ENCODE measurements around the gene C17orf107. TPM values are rescaled to one million over a fixed set of nuclear protein-coding genes. Genes with fewer than 3 reads are reported as not detected.
"Not testable (repeated sequence)": the region's sequence is repeated elsewhere in the genome, so short reads cannot be mapped to it uniquely, and the experiment has no call there.

Gene C17orf107
- total RNA-seq, 1 experiment from 2014 or later, result 0.36 TPM

- H3K27me3 ChIP-seq (ENCODE audit: low read length); H3F3A ChIP-seq (ENCODE audit: low read length, unreplicated experiment); ATAC-seq; H3K27ac ChIP-seq (ENCODE audit: low read length); H3K36me3 ChIP-seq (ENCODE audit: low read depth, low read length); H4K20me1 ChIP-seq (ENCODE audit: low read length); H3K9ac ChIP-seq (ENCODE audit: low read length); CTCF ChIA-PET; BruUV-seq (replicated peaks); H2AFZ ChIP-seq (ENCODE audit: low read length); H3K4me2 ChIP-seq (ENCODE audit: low read length); H3K9me3 ChIP-seq (ENCODE audit: low read length); intact Hi-C loops (cut with micrococcal nuclease); H3K4me1 ChIP-seq (ENCODE audit: insufficient read depth, low read length); H3K9me2 ChIP-seq (replicated peaks; ENCODE audit: low read length); H3K4me3 ChIP-seq (ENCODE audit: low read length); DNase-seq; H3K79me2 ChIP-seq (ENCODE audit: low read length): not testable (repeated sequence)
- POLR2A ChIA-PET (ENCODE audit: unreplicated experiment), result interaction anchor here (0.6 kb wide), 2 partner anchors 13 to 925 kb away, joined by 3 read pairs; partner anchors contain the start of genes RNF167 and SLC25A11
Observed at GRCh38 chr17:4926577-4927335, 27.4 kb downstream of the C17orf107 start.

- ChIA-PET CTCF (no interaction called here), POLR2A (ENCODE audit: unreplicated experiment) (no interaction called here)
- Histone ChIP-seq H3K27me3 (ENCODE audit: low read length) (no peaks in the 10 kb centered on the region), H3K36me3 (ENCODE audit: low read depth, low read length) (no peaks in the 10 kb centered on the region), H3K27ac (ENCODE audit: low read length) (no peak overlapping the region), H3K9ac (ENCODE audit: low read length) (no peak overlapping the region), H3K79me2 (ENCODE audit: low read length) (no peaks in the 10 kb centered on the region), H2AFZ (ENCODE audit: low read length) (no peak overlapping the region), H3F3A (ENCODE audit: low read length, unreplicated experiment) (no peaks in the 10 kb centered on the region), H3K9me3 (ENCODE audit: low read length) (no peaks in the 10 kb centered on the region), H3K4me2 (ENCODE audit: low read length) (no peak overlapping the region), H3K9me2 (replicated peaks; ENCODE audit: low read length) (no peaks in the 10 kb centered on the region), H3K4me3 (ENCODE audit: low read length) (no peak overlapping the region), H3K4me1 (ENCODE audit: insufficient read depth, low read length) (no peaks in the 10 kb centered on the region), H4K20me1 (ENCODE audit: low read length) (no peaks in the 10 kb centered on the region)
- no peak for DNase-seq
- TF ChIP-seq CTCF (conservative IDR thresholded peaks at IDR 0.05; ENCODE audit: low read depth, low read length), result no peak
- no TSS peak for BruUV-seq (replicated peaks)
- intact Hi-C loops (cut with micrococcal nuclease), result no loop called here
- no peak for ATAC-seq
Observed at GRCh38 chr17:4928881-4929280, 29.5 kb downstream of the C17orf107 start.

DNA sequence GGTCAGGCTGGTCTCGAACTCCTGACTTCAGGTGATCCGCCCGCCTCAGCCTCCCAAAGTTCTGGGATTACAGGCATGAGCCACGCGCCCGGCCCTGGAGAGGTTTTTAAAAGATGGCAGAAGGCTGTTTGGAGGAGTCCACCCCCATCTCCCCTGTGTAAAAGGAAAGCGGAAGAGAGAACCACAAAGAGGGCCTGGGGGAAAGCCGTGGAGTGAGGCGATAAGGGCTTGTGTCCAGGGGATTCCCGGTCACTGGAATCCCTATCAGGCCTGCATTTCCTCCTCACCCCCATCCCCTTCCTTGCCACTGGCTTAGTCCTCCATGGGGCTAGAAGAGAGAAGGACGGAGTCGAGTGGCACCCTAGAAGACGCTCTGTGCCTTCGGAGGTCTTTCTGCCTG, 32.6 kb downstream of the C17orf107 start, which contains the start of gene GP1BA:
Gene GP1BA, plus strand, starts transcription at position 315 of the 400 bp plus-strand sequence. CDS start 328 bp downstream, outside the sequence.
- Histone ChIP-seq H3K9me2 (replicated peaks; ENCODE audit: low read length) (no peaks in the 10 kb centered on the region), H3K9me3 (ENCODE audit: low read length) (no peaks in the 10 kb centered on the region), H3K4me1 (ENCODE audit: insufficient read depth, low read length) (0 out of 2 replicates have a peak, but pooled peaks cover 5% of the 10 kb centered on the region), H4K20me1 (ENCODE audit: low read length) (no peaks in the 10 kb centered on the region), H3K27me3 (ENCODE audit: low read length) (no peaks in the 10 kb centered on the region), H3F3A (ENCODE audit: low read length, unreplicated experiment) (no peaks in the 10 kb centered on the region), H3K4me3 (ENCODE audit: low read length) (no peak within 1 kb of the TSS), H3K79me2 (ENCODE audit: low read length) (no peaks in the 10 kb centered on the region), H3K36me3 (ENCODE audit: low read depth, low read length) (no peaks in the 10 kb centered on the region), H3K4me2 (ENCODE audit: low read length) (no peak within 1 kb of the TSS), H2AFZ (ENCODE audit: low read length) (no peak within 1 kb of the TSS), H3K27ac (ENCODE audit: low read length) (no peak within 1 kb of the TSS), H3K9ac (ENCODE audit: low read length) (no peak within 1 kb of the TSS)
- intact Hi-C loops (cut with micrococcal nuclease), result no loop called here
- DNase-seq (no peak), ATAC-seq (no peak)
- ChIA-PET CTCF (no interaction called here), POLR2A (ENCODE audit: unreplicated experiment) (no interaction called here)
- TF ChIP-seq EZH2phosphoT487 (IDR thresholded peaks at IDR 0.05; ENCODE audit: borderline replicate concordance, low read length), result no peak
- no peak for TF ChIP-seq EZH2 (IDR thresholded peaks at IDR 0.05; ENCODE audit: low read length, unreplicated experiment)
- no peak for TF ChIP-seq CTCF (conservative IDR thresholded peaks at IDR 0.05; ENCODE audit: low read depth, low read length)
- no TSS peak for BruUV-seq (replicated peaks)

All from PC-3 (cell line).